Stimulated activated CD4-positive, alpha-beta T cell treated with anti-CD3 and anti-CD28 coated beads, TNF-alpha, amount 100 ng/mL, for 48 hours (primary cell): ENCODE results near the gene SECTM1.
"Not testable (repeated sequence)": the region's sequence is repeated elsewhere in the genome, so short reads cannot be mapped to it uniquely, and the experiment has no call there.

Experiments
- DNase-seq, 3 donors: peaks; one replicate each; pipeline ENCODE4 v3.0.0-alpha.2; 2020; ENCODE audit warnings: low read depth in 3 of 3

The SECTM1 gene

DNA sequence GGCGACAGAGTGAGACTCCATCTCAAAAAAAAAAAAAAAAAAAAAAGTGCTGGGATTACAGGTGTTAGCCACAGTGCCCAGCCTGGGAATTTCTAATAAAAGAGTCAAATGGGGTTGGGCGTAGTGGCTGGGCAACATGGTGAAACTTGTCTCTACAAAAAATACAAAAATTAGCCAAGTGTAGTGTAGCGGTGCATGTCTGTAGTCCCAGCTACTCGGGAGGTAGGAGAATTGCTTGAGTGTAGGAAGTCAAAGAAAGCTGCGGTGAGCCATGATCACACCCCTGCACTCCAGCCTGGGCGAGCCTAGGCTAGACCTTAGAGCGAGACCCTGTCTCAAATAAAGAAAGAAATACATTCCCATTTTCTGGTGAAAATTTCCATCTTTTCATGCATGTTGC lies 35.6 kb upstream of the SECTM1 start:
- no peak for DNase-seq

DNA sequence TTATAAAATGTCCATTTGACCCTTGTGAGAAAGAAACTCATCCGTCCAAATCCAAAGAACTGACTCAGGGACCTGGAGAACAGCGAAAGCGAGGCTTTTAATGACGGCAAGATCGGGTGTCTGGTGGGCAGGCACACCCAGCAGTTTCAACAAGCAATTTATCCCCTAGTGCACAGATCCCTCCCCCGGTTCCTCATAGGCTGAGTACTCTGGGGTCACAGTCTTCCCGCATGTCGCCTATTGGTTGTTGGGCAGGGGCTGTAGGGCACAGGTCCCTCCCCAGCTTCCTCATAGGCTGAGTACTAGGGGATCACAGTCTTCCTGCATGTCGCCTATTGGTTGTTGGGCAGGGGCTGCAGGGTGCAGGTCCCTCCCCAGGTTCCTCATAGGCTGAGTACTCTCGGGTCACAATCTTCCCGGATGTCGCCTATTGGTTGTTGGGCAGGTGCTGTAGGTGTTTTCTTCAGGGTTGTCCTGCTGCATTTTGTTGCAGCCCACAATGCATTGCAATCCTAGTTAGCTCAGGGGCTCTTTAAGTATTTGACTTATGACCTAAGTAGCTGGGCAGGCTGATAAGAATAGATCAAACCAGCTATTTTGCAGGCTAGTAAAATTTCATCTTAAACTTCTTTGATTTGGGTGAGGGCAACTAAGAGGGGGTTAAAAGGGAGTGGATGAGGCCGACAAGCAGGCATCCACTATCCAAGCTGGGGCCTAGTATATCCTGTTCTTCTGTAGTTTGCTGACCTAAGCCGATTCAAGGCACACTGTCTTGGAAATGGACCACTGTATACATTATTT lies 34.4 kb upstream of the SECTM1 start:
- DNase-seq: no peak

DNA sequence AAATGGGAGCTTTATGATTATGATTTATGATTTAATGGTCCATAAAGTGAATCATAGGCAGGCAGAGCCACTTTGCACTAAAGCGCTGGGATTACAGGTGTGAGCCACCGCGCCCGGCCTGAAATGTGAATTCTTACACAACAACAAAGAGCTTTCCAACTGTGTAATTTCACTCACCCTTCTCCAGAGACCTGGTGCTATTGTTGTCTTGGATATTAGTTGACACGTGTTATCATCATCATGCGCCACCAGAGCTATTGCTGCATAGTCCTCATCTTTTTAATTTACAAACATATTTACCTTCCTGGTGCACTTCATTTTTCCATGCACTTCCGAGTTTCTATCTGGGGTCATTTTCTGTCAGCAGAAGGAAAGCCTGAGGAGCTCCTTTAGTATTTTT lies 33.2 kb upstream of the SECTM1 start:
- DNase-seq: no peak

DNA sequence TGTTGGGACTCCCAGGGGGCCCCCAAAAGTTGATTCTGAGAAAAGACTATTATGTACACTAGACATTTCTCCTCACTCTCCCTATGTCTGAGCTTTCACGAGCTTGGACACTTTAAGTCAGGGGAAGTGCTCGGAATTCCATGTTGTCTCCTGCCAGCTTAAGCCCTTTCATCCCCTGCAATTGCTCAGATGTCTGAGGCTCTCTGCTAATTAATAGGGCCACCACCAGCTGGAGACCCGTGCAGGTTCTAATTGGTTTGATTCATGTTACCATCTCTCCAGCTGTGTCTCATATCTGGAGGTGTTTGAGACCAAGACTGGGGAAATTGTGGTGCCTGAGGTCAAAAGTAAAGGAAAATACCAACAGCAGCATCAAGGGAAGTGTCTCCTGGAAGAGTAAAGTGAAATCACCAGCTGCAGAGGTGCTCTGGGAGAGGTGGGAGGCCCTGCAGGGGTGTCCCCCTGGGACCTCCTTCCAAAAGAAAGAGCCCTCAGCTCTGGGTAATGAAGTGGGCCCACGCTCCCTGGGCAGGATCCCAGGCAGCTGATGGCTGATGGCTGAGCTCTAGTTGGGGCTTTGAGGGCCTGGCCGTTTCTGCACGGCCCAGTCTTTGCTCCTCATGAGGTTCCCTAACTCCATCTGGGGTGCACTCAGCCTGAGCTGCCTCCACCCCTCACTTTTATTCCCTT lies 32.2 kb upstream of the SECTM1 start:
- no peak for DNase-seq

- no peak for DNase-seq
Measured at GRCh38 chr17:82361885-82362633, 28.5 kb upstream of the SECTM1 start.

GRCh38 chr17:82359451-82360074 lies 26.0 kb upstream of the SECTM1 start:
- not testable (repeated sequence) for DNase-seq

GRCh38 chr17:82358465-82359350 lies 25.1 kb upstream of the SECTM1 start, which contains the start of gene TEX19:
Gene TEX19 (plus strand): TSS chr17:82359247. CDS start chr17:82362151, 2,904 bp downstream.
- no peak for DNase-seq

DNA sequence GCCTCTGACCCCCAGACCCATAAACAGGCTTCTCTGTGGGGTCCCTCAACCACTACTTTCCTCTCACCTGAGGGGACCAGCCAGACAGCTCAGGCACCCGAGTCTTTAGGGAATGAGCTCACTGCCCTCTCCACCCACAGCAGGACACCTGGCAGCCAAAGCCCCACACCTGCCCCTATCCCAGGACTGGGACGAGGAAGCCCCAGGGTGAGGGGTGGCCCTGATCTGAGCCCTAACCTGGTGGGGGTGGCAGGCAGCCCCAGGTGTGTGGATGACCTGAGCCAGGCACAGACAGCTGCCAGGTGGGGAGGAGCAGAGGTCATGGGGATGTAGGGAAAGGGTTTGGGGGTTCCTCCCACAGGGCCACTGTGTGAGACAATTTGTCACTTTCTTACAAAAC lies 23.8 kb upstream of the SECTM1 start:
- DNase-seq: no peak

GRCh38 chr17:82356845-82357355 lies 23.3 kb upstream of the SECTM1 start:
- DNase-seq: no peak

- no peak for DNase-seq
Measured at GRCh38 chr17:82355770-82356427, 22.3 kb upstream of the SECTM1 start.

- no peak for DNase-seq
Measured at GRCh38 chr17:82354804-82355308, 21.3 kb upstream of the SECTM1 start.

- DNase-seq: no peak
Measured at GRCh38 chr17:82353484-82353883, 19.9 kb upstream of the SECTM1 start.

DNA sequence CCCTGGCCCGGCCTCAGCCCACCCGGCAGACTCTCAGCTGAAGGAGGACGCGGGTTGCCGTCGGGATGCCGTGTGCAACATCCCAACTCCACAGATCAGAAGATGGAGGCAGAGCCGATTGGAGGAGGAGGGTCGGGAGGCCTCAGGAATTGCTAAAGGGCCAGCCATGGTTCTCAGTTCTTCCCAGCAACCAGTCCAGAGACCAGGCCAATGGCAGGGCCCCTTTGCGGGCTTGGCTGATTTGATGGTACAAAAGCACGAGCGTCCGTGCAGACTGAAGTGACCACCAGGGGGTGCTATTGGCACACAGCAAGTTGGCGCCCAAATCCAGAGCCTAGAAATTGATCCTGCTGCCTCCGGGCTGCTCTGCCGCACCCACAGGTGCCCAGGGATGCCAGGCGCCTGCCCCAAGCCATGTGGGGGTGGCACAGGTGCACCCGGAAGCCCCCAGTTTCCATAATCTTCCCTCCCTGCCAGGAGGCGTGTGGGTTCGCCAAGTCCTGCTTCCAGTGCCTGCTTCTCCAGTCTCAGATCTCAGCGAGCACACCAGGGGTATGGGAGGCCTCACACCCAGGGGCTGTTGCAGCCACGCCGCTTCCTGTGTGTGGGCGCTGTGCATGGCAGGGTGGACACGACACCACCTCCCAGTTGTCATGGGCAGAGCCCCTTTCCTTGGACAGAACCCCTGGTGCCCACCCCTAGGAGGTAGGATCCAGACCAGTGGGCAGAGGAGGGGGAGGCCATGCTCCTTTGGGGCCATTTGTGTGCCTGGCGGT lies 18.3 kb upstream of the SECTM1 start:
- peak; percentile 63 to 84 (median 78) for DNase-seq

GRCh38 chr17:82351254-82351712 lies 17.7 kb upstream of the SECTM1 start:
- DNase-seq: no peak

DNA sequence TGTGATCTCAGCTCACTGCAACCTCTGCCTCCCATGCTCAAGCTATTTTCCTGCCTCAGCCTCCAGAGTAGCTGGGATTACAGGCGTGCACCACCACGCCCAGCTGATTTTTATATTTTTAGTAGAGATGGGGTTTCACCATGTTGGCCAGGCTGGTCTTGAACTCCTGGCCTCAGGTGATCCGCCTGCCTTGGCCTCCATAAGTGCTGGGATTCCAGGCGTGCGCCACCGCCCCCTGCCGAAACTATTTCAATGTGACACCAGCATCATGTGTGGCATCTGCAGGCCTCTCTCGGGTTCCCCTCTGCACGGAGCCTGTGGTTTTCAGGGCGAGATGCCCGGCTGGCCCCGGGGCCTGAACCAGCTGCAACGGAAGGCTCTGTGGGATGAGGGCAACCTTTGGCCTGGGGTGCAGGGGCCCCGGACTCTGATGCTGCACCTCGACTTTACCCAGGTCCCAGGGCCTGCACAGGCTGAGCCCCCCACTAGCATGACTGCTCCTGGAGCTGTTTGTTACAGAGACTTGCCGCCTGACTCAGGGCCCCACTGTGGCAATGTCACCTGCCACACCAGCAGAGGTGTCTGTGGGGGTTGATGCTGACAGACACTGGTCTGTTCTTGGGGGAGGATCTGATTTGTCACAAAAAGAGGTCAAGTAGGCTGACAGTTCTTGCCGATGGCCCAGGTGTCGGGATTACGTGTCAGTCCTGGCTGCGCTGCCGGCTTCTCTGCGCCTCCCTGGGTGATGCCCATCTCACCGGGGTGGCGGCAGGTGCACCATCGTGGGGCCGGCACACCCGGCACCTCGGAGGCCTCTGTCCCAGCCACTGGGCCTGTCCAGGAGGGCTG lies 16.8 kb upstream of the SECTM1 start:
- DNase-seq: peak in 2 of 3 donors; percentile 37 to 40

DNA sequence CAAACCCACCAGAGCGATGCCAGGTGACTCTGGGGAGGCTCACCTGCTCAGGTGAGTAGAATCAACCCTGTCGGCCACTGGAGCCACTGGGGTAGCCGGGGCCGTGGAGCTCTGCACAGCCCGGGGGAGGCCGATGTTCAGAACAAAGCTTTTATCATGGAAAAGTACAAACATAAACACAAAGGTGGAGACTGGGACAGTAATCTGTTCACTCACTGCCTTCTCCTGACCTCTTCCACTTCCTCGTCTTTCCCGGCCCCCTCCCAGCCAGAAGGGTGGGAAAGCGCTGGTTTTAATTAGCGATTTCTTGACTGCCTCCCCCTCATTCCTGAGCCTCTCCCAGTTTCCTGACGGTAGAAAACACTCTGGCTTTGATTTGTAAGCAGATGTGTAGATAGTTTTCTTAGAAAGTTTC lies 15.7 kb upstream of the SECTM1 start:
- no peak for DNase-seq

GRCh38 chr17:82348866-82349265 lies 15.3 kb upstream of the SECTM1 start:
- DNase-seq: no peak

- no peak for DNase-seq
Measured at GRCh38 chr17:82348434-82348833, 14.9 kb upstream of the SECTM1 start.
